ENCODE results near the gene SERINC3. TPM values are rescaled to one million over a fixed set of nuclear protein-coding genes. Genes with fewer than 3 reads are reported as not detected.
"Not testable (repeated sequence)": the region's sequence is repeated elsewhere in the genome, so short reads cannot be mapped to it uniquely, and the experiment has no call there.

SERINC3 gene
- polyA plus RNA-seq, 4 donors, result 69.2 to 78.7 (median 73.4) TPM

DNA sequence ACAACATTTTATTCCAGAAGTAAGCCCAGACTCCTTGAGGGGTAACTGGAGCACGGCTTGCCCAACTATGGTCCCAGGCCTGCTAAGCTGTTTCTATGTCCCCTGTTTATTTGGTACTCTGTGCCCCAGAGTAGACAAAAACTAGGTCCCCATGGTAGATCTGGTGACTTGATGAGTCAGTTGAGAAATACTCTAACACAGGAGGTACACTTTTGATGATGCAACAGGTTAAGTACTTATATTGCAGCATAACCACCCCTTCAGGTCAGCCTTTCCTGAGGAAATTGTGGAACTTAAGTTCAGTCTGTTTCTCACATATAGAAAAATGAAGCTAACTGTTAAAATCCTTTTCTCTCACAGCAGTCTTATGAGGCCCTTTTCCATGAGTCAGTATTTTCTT is 26.6 kb downstream of the SERINC3 start:
- DNase-seq (ENCODE audit: low read depth in 4 of 4, low spot score in 3 of 4), result no peak

DNA sequence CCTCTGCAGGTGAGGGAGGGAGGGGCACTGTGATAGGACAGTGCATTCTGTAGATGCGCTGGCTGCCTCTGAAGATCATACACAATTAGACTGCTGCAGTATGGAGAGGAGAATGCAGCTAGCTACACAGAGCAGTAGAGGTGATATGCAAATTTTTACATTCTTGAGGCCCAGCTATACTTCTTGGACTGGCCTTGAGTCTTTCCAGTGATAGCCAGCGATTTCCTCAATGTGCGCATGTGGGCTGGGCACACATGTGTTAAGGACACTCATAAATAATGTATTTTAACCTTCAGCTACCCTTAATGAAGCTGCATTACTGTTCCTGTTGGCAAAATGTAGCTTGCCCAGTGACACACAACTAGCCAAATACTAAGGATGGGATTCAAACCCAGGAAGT is 27.2 kb downstream of the SERINC3 start:
- no peak for DNase-seq (ENCODE audit: low read depth in 4 of 4, low spot score in 3 of 4)

DNA sequence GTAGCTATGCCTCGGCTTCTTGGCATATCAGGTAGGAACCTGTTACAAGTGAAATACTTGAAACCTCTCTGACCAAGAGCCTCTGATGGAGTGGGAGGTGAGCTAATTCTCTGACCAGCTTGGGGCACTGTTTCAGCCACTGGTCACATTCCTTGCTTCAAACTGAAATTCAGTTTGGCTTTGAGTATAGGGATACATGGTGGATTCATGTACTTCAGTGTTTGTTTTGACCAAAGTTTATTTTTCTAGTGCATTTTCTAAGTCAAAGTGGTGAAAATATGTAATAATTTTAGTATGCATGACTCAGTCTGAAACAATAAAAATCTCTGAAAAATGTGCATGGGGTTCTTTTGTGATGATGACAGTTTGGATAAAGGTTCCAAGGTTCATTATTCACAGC is 27.6 kb downstream of the SERINC3 start:
- DNase-seq (ENCODE audit: low read depth in 4 of 4, low spot score in 3 of 4), result no peak

DNA sequence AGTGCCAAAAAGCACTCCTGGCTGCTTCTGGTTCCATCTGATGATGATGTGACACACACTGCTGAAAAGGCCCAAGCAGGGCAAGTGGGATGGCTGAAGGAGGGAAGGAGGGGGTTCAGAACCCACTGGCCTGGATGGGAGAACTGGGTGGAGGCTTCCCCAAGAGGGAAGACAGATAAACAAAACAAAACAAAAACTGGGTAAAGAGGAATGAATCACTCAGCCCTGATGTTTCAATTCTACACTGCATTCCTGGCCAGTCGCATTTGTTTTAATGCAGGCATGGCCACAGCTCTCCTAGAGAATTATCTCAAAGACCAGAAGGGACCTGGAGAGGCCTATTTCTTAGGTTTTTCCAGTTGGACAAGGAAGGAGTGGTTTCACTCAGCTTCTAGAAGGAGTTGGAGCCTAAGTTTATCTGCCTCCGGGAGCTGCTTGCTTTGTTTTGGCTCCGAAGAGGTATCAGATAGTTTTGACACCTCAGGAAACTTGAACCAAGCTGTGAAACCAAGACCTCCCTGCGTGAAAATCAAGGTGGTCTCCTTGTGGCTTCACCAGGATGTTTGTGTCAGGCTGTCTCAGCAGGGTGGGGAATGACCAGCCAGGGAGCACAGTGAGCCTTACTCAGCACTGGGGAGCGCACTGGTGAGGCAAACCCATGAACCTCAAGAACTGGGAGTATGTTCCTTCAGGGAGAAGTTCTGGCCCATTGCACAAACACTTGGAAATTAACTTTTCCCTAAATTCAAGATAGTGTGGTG is 30.1 kb downstream of the SERINC3 start:
- DNase-seq (ENCODE audit: low read depth in 4 of 4, low spot score in 3 of 4), result no peak

DNA sequence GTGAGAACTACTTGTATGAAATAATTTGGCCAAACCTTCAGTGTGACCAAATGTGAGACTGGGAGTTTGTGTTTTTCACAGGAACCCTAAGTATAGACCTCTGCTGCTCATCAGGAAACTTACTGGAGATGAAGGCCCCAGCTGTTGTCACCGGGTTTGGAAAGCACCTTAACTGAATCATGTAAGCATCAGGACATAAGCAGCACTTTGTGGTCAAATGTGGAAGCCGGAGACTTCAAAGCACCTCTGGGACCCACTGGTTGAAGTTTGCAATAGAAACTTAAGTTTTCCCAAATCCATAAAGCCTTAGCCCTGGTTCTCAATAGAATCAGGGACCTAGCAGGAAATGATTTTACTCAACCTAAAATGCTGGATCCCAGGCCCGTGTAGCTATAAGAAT is 31.9 kb downstream of the SERINC3 start:
- DNase-seq (ENCODE audit: low read depth in 4 of 4, low spot score in 3 of 4), result no peak

DNA sequence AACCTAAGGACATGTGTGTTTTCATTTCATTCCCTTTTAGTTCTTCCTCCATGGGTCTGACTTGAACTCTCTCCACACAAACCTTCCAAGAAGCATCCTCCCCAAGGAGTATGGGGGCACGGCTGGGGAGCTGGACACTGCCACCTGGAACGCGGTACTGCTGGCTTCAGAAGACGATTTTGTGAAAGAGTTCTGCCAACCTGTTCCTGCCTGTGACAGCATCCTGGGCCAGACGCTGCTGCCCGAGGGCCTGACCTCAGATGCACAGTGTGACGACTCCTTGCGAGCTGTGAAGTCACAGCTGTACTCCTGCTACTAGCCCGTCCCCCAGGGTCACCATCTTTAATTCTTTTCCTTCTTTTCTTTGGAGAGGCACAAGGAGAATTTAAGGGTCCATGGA is 32.6 kb downstream of the SERINC3 start:
- DNase-seq (ENCODE audit: low read depth in 4 of 4, low spot score in 3 of 4), result no peak

DNA sequence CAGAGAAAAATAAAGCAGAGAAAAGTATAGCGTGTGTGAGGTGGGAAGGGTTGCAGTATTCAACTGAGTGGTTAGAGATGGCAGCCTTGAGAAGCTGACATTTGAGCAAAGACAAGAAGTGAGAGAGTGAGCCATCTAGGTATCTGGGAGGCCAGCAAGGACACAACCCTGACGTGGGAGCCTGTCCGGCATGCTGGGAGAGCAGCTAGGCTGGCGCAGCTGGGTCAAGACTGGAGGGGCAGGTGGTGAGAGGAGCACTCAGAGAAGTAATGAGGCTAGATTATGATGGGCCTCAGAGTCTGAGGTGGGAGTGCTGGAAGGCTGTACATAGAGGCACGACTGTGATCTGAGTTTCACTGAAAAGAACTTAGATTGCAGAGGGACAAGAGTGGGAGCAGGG is 33.3 kb downstream of the SERINC3 start:
- DNase-seq (ENCODE audit: low read depth in 4 of 4, low spot score in 3 of 4), result no peak

DNA sequence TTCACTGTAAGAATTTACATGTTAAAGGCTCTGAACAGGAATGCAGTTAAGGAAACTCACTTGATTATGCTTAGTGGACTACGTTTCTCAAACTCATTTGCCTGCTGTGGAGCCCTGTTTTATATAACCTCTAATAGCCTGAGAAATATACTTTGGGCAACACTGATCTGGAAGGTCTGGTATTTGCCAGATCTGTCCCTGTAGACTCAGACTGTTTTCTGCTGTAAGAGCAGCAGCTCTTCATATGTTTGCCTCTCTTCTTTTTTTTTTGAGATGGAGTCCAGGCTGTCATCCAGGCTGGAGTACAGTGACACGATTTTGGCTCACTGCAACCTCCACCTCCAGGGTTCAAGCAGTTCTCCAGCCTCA is 36.1 kb downstream of the SERINC3 start:
- DNase-seq (ENCODE audit: low read depth in 4 of 4, low spot score in 3 of 4), result no peak

DNA sequence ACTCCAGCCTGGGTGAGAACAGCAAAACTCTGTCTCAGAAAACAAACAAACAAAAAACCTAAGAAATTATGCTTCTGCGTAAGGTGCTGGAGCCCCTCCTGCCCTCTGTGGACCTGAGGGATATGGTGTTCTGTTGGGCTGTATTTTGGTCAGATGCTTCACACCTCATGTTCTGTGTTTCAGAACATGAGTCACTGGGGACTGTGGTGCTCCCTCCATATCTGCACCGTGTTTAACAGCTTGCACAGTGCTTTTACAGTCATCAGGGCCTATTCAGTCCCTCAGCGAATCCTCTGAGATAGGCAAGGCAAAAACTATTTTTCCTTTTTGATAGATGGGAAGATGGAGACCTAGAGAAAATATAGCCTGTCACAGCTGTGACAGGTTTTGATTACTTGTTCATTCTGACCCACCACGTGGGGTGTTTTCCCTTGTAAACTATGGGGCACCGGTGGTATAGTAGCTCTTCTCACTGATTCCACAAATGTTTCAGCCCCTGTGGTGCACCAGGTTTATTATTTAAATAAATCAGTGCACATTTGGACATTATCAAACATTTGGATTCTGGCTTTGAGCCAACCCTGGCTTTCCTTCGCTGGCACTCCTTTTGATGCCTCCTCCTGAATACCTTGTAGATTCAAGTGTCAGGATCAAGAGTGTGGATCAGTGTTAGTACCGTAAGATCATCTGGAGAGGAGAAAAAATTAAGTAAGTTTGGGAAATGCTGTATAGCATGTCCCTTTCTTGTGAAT is 36.6 kb downstream of the SERINC3 start:
- DNase-seq (ENCODE audit: low read depth in 4 of 4, low spot score in 3 of 4), result no peak

DNA sequence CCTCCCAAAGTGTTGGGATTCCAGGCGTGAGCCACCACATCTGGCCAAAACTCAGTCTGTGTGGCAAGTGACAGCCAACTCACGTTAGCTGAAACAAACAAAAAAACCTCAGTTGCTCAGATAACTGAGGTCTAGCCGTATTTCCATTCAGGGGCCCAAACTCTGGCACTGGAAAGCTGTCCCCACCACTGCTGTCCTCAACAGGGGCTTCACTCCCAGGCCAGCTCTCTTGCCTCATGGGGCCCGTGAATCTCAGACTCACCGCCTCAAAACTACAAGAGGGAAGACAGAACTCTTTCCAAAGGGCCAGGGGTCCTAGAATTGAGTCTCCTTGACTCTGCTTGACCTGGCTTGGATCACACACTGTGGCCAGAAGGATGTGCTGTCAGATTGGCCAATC is 38.8 kb downstream of the SERINC3 start:
- no peak for DNase-seq (ENCODE audit: low read depth in 4 of 4, low spot score in 3 of 4)

DNA sequence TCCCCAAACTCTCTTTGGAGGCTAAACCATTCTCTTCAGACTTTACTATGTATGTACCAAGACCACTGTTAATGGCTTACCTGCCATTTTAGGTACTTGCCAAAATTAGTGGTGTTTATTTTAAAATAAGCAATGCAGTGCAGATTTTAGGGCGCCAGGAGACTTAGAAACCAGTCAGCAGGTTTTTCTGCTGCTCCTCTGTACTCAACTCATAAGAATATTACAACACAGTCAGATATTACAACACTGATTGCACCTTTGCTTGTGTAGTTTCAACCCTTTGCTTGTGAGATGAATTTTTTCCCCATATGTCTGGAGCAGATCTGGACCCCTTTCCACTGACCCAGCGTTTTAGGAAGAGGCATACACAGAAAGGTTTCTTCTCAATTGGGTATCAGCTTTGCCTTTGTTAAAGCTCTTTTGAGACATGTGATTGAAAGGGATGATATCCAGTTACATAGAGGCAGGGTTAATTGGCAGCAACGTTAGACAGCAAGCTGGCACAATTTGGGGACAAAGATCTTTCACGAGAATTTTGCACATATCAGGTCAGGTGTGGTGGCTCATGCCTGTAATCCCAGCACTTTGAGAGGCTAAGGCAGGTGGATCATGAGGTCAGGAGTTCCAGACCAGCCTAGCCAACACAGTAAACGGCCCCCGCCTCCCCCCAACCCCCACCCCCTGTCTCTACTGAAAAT is 40.0 kb downstream of the SERINC3 start:
- DNase-seq (ENCODE audit: low read depth in 4 of 4, low spot score in 3 of 4), result no peak

DNA sequence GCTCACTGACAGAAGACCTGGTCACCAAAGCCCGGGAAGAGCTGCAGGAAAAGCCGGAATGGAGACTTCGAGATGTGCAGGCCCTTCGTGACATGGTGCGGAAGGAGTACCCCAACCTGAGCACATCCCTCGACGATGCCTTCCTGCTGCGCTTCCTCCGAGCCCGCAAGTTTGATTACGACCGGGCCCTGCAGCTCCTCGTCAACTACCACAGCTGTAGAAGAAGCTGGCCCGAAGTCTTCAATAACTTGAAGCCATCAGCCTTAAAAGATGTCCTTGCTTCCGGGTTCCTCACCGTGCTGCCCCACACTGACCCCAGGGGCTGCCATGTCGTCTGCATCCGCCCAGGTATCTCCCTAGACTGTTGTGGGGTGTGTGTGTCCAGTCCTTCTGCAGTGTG is 41.8 kb downstream of the SERINC3 start:
- no peak for DNase-seq (ENCODE audit: low read depth in 4 of 4, low spot score in 3 of 4)

DNA sequence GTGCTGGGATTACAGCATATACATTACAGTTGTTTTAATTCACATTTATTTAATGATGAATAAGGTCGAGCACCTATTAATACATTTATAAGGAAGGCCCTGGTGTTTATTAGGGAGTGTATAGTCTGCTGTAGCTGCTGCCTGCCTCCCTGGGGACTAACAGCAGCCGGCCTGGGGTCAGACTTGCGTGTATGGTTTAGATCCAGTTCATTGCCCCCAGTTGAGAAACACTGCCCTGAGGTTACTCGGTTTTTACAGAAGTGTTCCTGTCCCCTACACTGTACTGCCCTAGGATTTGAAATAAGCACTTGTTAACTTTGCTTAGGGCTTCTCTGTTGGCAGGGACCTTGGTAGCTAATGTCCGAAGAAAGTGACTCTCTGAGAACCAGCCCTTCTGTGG is 42.2 kb downstream of the SERINC3 start:
- DNase-seq (ENCODE audit: low read depth in 4 of 4, low spot score in 3 of 4), result no peak

DNA sequence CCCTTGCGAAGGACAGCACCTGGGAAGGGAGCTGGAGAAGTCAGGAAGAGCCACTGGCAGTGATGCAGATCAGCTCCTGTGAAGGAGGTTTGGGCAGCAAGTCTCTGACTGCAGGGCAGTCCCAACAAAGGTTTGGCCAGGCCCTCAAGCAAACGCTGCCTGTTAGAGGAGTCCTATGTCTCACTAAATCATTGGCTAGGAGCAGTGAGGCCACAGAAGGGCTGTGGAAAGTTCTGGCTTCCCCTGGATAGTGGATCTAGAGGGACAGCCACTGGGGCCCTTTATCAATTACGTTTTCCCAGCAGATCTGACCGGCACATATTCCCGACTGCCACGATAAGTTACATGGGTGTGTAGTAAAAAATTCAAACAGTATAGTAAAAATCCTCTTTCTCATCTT is 43.7 kb downstream of the SERINC3 start:
- DNase-seq (ENCODE audit: low read depth in 4 of 4, low spot score in 3 of 4), result no peak

DNA sequence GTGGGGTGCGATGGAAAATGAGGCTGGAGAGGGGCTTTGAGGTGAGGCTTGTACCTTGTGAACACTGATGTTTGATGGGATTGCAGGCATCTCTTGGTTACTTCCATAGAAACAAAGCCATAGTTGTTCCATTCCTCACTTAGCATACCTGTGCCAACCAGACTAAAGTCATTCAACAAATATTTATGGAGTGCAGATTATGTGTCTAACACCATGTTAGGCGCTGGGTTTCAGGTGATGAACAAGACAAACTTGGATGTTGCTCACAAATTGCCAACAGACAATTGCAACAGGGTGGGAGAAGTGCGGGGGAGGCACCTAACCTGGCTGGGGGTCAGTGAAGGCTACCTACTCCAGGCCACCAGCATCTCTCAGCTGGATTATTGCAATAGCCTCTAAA is 44.7 kb downstream of the SERINC3 start:
- no peak for DNase-seq (ENCODE audit: low read depth in 4 of 4, low spot score in 3 of 4)

DNA sequence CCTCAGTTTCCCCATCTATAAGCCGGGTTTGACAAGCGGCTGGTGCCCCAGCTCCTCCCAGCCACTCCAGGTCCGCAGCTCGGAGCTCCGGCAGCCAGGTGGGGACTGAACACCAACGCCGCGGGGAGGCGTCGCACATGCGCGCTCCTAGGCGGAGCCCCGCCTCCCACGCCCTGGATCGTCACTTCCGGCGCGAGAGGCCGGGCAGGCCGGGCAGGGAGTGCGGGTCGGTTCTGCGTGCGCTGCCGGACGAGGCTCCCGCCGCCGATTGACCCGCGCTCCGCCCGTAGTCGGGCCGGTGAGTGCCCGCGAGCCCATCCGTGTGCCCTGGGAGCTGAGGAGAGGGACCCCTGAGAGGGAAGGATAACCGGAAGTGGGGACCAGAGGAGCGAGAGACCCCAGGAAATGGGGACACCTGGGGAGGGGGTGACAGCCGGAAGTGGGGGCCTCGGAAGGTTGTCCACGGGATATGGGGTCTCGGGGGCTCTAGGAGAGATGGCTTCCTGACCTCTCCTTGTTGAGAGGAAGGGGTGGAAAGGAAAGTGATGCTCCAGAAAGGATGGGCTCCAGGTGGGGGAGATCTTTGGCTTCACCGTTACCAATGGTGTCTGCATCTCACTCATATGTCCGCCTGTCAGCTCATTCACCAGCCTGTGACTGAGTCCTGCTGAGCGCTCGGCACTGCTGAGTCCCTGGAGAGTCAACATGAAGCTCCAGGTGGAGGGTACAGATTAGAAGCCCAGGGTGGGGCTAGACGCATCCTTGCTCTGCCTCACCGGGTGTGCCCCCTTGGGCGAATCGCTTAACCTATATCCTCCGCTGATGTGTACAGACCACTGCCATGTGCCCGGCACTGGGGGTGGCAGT is 45.9 kb downstream of the SERINC3 start, which contains the start of gene TTPAL:
Gene TTPAL, plus strand, starts transcription at position 181 of the 867 bp plus-strand sequence. CDS start 4,126 bp downstream, outside the sequence.
- DNase-seq (ENCODE audit: low read depth in 4 of 4, low spot score in 3 of 4), result peak; percentile 72 to 81 (median 77)

DNA sequence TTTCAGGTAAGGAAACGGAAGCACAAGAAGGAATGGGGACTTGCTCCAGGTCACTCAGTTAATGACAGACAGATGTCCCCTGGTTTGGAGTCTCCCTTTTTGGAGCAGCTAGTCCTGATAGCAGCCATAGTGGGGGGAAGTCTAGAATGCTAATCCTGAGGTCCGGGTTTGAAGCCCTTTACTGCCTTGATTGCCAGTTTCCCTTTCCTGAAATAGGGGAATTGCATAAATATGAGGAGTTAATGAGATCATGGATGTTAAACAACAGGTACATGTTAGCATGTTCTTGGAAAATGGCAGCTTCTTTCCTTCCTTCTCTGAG is 46.5 kb downstream of the SERINC3 start:
- peak in 1 of 4 donors; percentile 7 for DNase-seq (ENCODE audit: low read depth in 4 of 4, low spot score in 3 of 4)

DNA sequence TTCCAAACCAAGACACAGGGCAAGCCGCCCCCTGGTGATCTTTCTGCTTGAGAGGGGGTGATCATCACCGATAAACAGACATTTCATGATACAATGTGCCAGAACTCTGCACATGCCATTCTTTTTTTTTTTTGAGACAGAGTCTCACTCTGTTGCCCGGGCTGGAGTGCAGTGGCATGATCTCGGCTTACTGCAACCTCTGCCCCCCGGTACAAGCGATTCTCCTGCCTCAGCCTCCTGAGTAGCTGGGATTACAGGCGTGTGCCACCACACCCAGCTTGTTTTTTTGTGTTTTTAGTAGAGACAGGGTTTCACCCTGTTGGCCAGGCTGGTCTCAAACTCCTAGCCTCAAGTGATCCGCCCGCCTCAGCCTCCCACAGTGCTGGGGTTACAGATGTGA is 49.6 kb downstream of the SERINC3 start:
- not testable (repeated sequence) for DNase-seq (ENCODE audit: low read depth in 4 of 4, low spot score in 3 of 4)

DNA sequence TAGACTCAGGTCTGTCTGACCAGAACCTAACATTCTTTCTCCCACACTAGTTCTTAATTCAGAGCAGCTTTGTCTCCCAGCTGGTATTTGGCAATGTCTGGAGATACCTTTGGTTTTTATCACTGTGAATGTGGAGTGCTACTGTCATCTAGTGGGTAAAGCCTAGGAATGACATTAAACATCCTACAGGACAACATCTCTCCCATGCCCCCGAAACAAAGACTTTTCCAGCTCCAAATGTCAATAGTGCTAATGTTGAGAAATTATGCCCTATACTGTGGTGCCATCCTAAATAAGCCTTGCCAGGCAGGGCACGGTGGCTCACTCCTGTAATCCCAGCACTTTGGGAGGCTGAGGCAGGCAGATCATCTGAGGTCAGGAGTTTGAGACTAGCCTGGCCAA is 50.4 kb downstream of the SERINC3 start:
- no peak for DNase-seq (ENCODE audit: low read depth in 4 of 4, low spot score in 3 of 4)

DNA sequence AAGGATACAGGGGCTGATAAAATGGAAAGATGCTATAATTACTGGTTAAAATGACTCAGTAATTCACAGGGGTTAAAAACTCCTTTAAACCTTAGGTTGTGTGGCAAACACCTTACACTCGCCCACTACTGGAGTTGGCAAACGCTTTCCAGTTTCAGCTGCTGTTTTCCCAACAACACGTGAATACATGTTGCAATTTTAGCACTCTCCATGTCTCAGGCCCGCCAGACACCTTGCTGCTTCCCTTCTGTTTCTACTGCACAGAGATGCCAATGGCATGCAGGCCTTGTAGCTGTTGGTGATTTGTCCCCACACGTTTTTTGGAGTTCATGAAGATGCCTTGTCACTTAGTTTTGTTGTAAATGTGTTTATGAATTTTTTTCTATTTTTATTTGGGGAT is 51.5 kb downstream of the SERINC3 start:
- DNase-seq (ENCODE audit: low read depth in 4 of 4, low spot score in 3 of 4), result no peak
